ENCODE data around the gene TBX15.
A peak's percentile ranks its signal among the peaks of the same experiment; 100 is the strongest.

TBX15 gene

DNA sequence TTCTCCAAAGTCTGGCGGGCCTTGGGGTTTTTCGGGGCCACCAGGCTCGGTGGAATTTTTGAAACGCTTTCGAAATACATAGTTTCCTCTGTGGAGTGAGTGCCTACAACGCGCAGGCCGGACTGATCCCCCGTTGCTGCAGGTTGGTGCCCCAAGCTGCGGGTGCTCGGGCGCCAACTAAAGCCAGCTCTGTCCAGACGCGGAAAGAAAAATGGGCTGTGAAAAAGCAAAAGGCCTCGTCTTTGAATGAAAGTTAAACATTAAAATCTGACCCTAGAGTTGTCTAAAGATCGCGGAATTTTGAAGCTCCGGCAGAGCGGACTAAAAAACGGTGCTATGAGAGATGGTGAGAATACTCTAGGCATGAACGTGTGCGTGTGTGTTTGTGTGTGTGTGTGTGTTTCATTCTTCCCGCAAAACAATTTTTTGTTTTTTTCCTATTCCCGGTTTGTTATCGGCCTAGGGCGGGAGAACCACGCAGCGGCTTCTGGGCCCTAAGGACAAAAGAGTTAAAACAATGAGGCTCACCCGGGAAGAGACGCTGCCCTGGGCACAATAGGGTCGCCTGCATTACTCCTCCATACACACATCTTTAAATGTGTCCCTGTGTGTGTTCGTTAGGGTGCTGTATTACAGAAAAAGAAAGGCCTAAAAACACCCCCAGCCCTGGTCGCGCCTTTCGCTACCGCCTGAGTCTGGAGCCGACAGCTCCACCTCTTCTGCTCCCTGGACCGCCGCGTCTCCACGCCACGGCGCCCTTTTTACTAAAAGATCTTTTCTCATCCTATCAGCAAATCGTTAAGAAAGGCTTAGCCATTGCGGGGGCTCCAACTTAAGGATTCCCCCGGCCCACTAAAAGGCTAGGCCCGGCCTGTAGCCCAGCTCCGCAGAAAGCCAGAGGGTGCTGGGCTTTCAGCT lies 3.2 kb downstream of the TBX15 start:
- DNase-seq = peak; percentile 31

DNA sequence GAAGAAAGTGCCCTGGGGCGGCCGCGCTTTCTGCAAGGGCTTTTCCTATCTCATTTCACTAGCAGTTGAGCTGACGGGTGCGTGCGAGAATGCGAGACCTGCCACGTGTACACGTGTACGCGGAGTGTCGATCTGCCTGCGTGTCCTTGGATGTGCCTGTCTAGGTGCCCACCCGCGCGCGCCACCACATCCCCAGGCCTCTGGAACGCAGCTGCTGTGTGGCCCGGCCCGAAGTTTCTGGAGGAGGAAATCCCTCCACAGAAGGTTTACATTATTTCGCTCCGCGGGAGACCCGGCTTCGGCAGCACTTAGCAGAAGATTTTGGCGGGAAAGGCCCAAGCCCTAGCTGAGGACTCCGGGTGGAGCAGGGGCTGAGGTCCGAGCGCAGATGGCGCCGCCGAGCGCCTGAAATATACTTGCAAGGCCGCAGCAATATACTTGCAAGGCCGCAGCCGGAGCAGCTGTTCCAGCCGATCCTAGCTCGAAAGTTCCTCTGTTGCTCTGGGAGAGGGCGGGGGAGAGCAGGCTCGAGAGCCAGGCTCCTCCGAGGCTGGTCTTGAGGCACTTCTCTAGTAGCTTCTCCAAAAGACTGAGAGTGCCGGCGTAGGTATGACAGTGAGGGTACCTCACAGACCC lies 3.9 kb downstream of the TBX15 start:
- no peak for DNase-seq

DNA sequence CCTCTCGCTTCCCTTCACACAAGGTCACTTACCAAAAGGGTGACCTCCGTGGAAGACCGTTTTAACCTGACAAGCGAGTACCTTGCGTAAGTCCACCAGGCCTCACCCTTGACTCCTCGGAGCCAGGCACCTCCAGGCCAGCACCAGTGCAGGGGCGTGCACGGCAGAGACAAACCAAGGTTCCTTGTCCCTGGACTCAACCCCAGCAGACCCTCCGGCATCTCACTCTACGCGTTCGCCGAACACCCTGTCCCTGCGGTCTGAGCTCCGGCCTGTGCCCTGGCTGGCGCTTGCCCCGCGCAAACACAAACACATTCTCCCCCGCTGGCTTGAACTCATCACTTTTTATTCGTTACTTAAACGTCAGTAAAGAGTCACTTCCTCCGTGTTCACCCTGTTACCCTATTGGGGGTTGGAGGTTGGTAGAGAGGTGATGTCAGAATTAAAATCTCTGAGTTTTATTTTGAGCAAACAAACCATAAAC lies 4.5 kb downstream of the TBX15 start:
- DNase-seq = no peak

DNA sequence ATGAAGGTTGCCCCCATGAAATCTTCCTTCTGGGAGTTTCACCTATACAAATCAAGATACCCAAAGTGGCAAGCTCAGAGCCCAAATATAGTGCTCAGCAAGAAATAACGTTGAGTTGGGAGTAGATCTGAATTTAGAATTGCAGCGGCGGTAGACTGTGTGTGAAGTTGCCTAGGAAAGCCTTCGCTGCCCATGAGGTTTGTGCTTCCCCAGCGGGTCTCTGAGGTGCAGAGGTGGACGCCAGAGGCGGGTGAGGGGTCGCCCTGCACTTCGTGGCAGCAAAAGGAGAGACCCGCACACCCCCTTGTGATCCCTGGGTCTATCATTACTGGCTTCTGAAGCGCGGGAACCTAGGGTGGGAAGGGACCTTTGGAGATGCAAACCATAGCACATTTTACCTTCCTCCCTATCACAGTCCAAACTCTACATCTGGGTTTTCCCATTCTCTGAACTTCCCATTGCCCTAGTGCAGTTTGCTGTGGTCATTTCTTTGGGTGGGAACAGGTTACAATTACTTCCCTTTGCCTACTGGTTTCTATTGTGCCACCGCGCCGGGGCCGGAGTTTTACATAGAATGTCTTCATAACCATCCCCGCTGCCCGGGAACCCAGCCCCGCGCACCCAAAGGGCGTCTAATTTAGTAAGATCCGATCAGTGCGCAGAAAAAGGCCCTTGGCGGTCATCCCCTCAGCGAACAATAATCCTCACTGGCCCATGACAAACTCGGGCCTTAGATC lies 5.2 kb downstream of the TBX15 start:
- DNase-seq = no peak

DNA sequence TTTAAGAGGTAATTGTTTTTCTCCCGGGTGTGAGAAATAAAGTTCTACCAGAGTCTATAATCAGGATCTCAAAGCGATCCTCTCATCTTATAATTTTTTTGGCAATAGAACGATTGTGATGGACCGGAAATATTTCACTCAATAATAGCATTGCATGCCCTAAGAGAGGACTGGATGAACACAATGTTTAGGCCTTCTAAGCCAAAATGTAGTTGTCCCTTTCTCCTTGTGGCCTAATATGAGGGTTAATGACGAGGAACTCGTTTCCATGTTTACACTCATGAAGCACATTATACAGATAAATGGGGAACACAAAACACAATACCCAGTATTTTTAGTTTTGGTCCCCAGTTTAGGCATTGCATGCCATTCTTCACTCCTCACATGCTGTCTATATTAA lies 5.9 kb downstream of the TBX15 start:
- no peak for DNase-seq

DNA sequence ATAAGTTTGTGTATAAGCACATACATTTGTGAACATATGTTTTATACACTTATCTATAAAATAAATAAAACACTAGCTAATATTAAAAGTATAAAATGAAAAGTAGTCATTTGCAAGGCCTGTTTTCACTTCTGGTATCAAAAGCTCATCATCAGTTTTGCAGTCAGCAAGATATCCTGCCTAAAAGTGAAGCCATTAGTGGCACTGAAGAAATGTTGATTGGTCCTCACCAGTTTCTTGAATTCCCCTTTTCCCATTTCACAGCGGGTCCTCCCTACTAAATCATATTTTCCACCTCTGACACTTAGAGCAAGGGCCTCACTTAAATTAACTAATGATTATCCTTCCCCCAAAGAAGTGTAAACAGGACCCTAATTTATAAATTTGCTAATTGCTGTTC lies 6.7 kb downstream of the TBX15 start:
- DNase-seq = no peak

DNA sequence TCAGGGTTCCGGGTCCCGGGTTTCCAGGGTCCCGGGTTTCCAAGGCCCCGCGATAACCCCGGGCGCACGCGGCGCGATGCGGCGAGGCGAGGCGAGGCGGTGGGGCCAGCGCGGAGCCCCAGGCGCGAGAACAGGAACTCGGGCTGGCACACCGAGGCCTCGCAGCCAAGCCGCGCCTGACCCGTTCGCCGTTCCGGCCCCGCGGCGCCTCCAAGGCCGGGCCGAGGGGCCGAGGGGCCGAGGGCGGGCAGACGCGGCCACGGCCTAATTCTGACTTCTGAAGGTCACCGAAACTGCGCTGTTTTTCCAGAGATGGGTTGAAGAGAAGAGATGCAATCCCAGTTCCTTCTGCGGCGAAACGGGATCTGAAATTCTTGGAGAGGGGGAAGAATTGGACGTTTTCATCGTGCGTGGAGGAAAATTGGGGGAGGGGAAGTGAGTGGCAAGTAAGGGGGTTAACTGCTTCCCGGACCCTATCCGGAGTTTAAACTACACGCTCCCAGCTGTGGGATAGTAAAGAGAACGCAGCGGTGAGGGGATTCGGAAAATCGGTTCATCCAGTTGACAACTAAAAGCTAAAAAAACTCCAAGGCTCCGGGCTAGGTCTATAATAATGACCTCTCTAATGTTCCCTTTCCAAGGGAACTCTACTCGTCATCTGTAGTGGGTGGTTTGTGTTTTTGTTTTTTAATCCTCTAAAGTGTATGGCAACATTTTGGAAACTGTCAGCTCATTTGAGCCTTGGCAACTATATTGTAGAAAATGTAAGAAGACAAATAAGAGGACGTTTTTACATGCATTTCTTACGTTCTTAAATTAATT lies 8.2 kb downstream of the TBX15 start:
- DNase-seq = no peak

DNA sequence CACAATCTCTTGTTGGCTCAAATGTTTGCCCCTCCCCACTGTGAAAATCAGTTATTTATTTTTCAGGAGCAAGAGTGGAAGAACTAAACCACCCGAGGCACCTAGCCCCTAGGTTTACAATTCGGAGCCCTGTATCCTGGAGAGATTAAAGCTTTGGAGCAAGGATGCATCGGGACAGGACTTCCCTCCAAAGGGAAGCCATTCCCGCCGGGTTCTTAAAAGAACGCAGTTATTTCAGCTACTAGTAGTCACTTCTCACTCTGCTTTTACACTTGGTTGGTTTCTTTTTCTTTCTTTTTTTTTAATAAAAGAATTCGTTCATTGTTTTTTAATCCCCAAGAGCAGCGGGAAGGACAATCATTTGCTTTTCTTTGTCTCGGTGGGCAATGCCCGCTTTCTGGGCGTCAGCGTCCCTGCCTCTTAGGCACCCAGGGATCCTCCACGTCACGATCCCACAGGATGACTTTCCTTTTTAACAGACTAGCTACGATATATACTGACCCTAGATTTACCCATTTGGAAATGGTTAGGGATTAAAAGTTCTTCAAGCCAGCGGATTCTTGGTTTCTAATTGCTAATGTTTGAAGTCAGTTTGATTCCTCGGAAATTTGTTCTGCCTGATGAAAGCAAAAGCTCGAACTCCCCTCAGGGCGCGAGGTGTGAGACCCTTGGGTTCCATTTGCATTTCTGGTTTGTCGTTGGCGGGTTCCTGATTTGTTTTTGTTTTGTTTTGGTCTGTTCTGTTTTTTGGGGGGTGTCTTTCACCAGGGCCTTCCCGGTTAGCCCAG lies 9.0 kb downstream of the TBX15 start:
- DNase-seq = no peak

DNA sequence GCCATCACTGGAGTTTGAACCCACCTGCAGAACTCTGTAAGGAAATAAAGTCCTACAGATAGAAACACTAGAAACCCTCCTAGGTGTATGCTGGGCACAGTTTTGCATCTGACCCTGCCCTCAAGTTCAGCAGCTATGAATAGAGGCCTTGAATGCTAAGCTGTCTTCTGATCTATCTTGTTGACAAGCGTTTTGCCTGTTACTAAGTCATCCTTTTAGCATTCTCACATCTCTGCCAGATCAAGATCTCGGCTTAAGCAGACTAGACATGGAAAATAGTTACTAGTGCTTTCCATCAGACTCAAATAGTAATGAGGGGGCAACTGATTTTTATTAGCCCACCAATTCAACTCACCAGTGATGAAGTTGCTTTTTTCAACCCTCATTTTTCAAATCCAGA lies 10.5 kb downstream of the TBX15 start:
- no peak for DNase-seq

DNA sequence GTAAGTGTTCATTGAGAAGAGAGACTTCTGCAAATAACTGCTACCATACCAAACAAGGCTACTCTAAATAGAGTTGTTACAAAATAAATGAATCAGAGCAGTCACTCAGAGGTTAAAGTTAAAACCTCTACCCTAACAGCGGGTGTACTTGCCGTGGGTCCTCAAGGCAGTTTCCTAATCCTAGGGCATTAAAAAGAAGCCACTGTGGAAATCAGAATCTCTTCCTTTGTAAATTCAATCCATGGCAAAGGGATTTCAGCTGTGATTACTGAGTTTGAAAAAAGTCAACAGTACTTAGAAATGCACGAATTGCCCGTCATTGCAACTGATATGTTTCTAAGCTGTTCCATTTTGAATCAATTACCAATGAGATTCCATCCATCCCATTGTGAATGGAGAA lies 13.5 kb downstream of the TBX15 start:
- DNase-seq = no peak

DNA sequence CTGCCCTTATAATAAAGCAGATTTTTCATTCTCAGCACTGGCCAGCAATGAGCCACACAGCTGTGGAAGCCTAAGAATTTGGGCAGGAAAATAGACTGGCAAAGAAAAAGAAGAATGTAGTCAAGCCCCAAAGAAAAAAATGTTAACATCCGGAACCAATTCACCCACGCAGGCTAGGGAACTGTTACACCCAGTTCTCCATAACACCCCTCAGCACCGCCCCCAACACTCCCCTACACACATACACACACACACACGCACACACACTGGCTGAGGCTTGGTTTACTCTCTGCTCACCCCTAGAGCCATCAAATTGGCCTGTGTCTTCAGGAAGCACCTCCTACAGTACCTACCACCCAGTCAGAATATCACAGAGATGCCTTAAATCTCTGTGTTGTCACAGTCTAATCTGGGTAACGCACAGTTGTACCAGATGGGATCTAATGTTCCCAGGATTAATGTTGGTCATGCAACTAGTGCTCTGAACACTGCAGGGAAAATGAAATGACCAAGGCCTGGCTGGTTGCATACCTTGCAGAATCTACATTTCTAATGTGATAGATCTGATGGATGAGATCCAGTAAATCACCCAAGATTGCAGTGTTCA lies 14.5 kb downstream of the TBX15 start:
- no peak for DNase-seq

DNA sequence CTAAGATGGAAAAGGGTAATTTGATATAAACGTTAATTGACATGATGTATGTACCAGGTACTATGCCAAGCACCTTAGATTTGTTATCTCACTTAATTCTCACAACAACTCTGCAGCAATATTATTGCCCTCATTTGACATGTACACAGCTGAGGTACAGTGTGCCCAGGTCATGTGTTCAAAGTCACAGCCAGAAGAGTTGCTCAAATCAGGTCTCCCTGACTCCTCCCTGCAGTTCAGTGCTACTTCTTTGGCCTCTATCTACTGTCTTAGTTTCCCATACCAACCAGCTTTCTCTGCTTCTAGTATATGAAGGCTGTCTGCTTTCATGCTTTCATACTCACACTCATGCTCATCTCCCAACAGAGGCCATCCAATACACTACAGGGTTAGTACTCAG lies 15.1 kb downstream of the TBX15 start:
- no peak for DNase-seq

DNA sequence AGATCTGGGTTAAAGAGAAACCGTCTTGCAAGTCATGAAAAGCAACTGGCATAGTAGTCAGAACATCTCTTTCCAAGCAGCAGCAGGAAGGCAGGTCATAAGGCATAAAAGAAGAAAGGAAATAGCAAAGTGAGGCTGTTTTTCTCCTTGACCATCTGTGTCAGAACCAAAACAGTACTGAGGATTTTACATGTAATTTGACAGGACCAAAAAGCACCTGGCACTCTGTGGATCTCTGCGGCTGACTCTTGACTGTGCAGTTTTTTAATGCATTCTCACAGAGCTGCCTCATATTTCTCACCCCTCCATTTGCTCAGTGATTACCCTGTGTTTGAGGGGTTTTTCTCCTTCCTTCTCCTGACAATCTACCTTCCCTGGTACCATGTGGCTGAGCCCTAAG lies 17.7 kb downstream of the TBX15 start:
- DNase-seq = no peak

DNA sequence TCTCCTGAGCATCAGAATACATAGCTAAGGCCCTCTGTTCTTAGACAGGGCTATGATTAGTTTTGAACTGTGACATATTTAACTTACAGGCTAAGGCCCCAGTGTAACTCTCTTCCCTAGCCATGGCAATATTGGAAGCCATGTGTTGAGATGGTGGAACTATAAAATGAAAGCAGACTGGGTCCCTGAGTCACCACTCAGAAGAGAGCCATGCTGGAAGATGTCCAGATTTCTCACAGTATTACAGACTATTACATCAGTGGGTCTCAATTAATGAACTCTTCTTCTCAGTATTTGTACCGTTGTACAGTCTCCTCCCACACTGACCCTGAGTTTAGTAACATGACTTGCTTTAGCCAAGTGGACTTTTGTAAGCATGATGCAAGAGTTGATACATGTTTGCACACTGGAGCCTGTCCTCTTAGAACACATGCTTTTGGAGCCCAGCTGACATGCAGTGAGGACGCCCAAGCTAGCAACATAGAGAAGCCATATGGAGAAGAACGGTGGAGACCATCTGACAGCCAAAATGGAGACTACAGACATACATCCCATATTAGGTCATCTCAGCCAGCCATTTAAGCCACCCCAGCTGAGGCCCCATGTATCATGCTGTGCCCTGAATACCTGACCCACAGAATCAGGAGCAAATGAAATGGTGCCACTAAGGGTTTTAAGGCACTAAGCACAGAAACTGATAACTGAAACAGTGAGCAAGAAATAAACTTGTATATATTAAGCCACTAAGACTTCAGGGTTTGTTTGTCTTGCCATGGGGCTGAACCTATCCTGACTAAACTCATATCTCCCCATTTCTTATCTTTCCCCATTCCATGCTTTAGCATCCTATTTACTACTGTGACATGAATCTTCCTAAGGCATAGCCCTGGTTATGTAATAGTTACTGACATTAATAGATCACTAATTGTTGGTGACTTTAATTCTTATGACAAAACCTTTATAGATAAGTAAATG lies 24.4 kb downstream of the TBX15 start:
- DNase-seq = no peak

DNA sequence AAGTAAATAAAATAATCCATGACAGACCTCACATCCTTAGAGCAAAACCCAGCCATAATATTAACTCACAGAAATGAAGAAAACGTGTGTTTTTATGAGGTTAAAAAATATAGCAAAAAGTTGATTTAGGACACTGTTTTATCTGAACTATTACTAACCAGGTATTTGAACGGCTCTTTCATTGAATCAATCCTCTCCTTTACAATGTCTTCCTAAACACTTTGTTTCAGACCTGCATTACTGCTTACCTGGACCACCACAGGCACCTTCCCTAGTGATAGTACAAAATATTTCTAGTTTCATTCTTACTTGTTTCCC lies 25.0 kb downstream of the TBX15 start:
- no peak for DNase-seq

DNA sequence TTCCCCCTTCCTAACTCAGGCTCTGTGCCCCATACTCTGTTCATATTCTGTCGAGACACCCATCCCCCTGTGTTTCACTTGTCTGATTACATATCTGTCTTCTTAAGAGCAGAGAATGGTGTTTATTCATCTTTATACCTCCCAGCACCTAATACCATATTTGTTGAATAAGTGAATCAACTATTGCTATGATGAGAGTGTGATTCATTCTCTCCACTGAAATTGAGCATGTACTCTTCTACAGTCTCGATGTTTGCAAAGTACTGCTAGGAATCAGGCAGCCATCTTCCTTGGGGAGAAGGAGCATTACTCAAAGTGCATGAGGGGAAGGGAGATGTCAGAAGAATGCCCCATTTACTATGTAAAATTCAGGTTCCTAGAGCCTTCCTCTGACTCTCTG lies 27.0 kb downstream of the TBX15 start:
- DNase-seq = no peak

DNA sequence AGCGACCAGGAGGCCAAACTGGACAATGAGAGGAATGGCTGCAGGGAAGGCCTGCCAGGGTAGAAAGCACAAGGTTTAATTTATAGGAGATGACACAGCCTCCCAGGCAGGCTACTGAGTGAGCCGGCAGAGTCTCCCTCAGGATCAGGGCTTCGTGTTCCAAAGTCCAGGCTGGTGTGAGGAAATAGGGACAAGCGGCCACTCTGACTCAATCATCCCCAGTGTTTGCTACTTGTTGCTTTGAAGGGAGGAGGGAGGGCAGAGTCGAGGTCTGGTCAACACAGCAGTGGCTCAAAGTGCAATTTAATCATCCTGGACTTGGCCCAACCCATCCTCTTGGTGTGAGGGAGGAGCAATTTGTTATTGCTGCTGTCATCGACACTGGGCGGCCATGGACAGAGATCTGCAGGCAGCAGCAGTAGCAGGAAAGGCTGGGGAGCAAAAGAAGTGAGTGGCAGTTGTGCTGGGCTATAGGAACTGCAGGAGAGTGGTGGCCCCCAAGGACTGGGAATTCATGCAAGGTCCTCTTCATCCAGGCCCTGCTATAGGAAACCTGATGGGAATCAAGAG lies 27.5 kb downstream of the TBX15 start:
- DNase-seq = no peak

DNA sequence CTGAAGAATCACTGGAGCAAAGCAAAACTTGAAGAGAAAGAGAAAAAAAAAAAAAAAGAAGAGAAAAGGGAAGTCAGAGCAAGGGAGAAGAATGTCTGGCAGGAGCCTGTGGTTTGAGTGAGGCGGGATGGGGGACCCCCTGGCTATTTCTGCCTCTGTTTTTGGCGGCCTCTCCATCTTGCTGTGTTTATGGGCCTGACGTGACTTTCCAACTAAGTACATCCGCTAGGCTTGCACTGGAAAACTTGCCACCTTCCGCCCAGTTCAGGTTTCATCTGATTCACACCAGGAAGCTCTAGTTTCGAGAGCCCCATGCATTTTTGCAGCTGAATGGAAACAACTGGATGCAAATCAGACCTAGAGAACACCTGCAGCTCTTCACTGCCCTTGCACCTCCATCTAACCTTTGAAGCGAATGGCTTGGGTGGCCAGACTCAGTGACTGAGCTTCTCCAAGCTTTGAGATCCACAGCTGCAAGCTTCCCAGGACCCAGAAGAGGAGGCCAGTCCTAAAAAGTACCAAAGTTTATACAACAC lies 28.0 kb downstream of the TBX15 start:
- no peak for DNase-seq

DNA sequence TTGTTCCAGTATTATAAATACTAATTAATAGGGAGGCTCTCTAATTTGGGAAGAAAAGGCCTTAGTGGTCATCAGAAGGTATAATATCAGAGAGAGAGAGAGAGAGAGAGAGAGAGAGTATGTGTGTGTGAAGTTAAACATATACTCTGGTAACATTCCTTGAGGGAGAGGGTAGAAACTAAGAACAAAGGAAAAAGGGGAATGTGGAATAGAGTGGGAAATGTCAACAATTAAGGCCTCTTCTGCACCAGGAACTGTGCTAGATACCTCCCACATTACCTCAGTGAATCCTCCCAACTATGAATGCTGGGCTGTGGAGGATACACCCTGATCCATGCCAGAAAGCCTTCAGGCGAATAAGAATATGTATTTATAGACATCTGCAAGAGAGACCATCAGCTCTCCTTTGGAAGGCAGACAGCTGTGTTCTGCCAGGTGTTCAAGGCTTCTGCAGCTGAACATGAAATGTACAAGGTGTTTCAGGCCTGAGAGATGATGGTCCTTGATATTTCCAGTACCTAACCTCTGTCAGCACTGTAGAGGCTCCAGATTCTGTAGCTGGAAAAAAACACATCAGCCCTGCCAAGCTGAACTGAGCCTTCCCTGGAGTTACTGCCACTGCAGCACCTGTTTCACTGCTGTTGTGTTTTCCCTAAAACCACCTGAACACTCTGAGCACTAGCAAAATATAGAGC lies 29.1 kb downstream of the TBX15 start:
- no peak for DNase-seq

All from activated CD4-positive, alpha-beta T cell treated with anti-CD3 and anti-CD28 coated beads for 48 hours (primary cell).